Activated CD8-positive, alpha-beta memory T cell treated with anti-CD3 and anti-CD28 coated beads, Interleukin-2, amount 50 U/mL, for 48 hours (primary cell): Measurements from ENCODE around the gene BCL2L15.

Experiments
- DNase-seq: peaks from one replicate; pipeline ENCODE4 v3.0.0-alpha.2; 2020

BCL2L15 gene

DNA sequence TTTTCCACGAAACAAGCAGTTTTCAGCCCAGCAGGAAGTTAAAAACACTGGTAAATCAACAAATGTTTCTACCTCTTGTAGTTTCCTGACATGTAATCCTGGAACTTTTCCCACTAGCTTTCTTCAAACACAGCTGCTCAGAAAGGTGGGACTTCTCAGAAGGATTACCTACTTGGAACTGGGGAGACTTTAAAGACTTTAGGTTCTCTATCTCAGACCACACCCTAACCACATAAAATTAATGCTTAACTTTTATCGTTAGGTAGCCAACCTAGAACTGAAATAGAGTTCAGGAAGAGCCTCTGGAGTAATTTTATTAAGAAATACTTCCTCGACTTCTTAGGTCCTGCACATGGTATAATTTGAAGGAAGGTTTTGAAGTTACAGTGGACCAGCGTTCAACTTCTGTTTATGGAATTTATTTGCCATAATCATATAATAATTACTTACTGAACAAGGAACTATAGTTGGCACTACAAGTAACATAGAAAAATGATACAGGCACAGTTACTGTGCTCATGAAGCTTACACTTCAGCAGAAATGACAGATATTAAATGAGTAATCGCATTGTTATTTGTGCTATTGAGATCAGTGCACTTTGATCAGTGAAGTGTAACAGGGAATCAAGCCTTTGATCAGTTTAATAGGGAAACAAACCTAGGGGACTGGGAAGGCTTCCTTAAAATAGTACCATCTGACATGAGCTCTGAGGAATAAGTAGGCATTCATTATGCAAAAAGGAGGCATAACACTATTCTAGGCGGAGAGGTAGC lies at the start of gene BCL2L15:
TSS of gene BCL2L15 (minus strand) at position 180 of the 774 bp plus-strand sequence. CDS start 206 bp downstream, outside the sequence.
- no peak for DNase-seq

DNA sequence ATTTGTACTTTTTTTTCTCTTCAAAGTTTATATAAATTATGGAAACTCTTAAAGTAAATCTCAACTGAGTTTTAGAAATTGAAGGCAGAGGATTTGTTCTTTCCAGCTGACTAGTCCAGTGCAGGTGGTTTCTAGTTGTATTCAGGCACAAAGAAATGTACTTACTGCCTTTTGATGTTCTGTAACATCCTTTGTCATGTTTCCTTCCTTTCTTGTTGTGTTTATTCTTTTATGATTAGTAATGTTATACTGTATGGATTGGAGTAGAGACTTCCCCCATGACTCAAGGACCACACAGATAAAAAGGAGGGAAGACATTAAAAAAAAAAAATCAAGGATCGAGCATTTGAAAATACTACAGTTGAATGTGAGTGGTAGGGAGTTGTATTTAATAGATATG lies 49.8 kb upstream of the BCL2L15 start:
- no peak for DNase-seq

DNA sequence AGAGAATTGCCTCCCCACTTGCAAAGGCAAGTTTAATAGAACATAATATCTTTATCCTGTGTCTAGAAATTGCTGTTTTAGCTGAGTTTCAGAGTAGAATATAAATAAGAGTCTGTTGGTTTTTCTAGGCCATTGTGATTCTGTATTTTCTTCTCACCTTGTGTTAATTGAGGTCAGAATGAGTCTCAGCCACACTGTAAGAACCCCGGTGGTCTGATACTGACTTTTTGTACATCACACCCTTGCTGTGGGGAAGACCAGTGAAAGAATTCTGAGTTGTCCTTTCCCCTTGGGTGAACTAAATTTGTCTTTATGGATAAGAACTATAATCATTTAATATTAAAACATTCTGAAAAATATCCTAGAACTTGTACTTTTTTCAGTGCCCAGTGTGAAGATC lies 48.6 kb upstream of the BCL2L15 start:
- no peak for DNase-seq

DNA sequence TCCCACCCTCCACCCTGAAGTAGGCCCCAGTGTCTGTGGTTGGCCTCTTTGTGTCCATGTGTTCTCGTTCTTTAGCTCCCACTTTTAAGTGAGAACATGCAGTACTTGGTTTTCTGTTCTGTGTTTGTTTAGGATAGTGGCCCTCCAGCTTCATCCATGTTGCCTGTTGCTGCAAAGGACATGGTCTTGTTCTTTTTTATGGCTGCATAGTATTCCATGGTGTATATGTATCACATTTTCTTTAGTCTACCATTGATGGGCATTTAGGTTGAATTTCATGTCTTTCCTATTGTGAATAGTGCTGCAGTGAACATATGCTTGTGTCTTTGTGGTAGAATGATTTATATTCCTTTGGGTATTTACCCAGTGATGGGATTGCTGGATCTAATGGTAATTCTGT lies 47.8 kb upstream of the BCL2L15 start:
- DNase-seq, result no peak

DNA sequence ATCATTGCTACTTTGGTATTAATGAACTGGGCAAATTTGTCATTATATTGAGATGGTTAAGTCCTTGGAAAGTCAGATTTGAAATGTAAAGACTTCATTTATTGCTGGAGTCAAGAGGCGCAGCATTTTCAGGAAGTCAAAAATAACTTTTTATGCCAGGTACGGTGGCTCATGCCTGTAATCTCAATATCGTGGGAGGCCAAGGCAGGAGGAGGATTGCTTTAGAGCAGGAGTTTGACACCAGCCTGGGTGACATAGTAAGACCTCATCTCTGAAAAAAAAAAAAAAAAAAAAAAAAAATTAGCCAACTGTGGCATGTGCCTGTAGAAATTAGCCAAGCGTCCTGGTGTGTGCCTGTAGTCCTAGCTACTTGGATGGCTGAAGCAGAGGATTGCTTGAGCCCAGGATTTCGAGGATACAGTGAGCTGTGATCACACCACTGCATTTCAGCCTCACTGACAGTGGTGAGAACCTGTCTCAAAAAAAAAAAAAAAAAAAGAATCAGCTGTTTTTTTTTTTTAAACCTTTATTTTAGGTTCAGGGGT lies 47.2 kb upstream of the BCL2L15 start:
- no peak for DNase-seq

DNA sequence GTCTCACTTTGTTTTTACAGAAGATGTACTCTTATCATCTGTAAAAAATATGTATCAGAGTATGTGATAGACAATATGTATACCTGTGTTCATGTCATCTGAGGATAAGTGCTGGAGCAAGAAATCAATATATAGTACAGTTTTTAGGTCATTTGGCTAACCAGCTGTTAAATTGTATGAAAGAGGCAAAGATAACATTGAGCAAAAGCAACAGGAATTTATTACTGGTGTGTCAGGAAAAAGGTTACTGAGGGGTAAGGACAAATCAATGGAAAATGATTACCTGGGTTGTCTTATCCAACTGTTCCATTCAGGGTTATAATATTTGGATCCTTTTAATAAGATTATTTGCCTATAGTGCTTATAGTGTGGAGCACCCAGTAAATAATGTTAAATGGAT lies 46.6 kb upstream of the BCL2L15 start:
- no peak for DNase-seq

DNA sequence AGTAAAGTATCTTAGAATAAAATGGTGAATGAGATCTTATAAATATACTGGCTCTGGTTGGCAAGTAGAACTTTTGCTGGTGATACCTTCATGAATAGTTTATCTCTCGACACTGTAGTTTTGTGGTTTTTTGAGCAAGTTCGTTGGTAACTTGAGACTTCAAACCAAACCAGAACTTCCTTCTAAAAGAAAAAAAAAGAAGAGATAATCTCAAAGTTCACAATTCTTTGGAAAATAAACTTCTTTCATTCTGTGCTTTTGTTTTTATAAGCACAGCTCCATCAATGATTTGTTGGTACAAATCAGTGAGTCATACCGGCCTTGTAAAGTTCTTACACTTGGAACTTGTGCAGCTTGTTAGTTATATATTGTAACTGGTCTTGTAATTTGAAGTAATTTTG lies 44.1 kb upstream of the BCL2L15 start:
- no peak for DNase-seq

DNA sequence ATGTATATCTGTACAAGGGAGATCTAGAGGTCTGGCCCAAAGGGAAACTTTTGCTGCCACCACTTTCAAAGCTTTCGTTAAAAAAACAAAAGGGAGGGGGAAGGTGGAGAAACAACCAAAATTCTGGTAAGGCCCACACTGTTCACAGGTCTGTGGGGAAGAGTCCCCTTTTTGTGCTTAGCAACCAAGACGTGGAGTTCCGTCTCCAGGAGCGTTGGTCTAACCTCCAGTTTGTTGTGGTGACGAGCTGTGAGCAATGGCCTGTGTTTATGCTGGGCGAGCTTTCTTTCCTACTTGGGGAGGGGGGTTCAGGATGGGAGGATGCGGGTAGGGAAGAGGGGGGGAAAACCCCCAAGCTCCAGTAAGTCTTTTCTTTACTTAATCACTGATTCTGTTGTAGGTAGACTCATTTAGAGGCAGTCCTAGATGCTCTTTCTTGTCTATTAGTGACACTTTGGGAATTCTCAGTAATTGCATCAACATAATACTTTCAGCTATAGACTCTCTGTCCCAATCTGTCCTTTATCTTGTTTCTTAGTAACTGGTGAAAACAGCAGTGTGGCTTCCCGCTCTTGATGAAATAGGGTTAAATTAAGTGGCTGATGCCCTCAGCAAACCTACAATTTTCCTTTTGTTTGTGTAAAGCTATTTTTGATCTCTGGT lies 43.2 kb upstream of the BCL2L15 start:
- DNase-seq, result peak; percentile 77

DNA sequence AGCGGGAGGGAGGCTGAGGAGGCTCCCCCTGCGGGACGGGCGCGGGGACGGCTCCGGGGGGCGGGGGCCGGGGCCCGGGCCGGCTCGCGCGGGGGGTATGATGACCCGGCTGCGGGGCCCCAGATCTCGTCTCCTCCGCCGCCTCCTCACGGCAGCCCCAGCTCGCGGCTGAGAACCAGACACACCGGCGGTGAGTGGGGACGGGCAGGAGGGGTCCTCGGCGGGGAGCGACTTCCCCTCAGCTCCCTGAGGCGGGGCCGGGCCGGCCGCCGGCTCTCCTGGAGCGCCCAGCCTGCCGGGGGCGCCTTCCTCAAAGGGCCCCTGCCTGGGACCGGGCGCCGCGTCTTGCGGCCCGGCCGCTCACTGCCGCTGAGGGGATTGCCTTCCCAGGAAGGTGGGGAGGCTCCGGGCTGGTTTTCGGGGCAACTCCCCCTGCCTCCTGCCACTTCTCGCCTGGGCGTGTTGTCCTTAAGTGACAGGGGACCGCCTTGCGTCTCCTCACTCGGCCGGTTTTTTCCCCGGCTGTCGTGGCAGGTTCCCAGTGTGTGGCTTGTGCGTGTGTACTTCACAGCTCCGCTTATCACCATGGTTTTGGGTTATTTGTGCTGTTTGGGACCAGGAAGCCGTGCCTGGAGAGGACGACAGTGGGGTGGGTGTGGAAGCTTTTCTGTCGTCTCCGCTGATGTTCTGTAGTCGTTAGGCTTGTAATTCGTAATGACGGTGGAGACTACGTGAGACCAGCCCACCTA lies 42.5 kb upstream of the BCL2L15 start:
- DNase-seq, result peak; percentile 81

DNA sequence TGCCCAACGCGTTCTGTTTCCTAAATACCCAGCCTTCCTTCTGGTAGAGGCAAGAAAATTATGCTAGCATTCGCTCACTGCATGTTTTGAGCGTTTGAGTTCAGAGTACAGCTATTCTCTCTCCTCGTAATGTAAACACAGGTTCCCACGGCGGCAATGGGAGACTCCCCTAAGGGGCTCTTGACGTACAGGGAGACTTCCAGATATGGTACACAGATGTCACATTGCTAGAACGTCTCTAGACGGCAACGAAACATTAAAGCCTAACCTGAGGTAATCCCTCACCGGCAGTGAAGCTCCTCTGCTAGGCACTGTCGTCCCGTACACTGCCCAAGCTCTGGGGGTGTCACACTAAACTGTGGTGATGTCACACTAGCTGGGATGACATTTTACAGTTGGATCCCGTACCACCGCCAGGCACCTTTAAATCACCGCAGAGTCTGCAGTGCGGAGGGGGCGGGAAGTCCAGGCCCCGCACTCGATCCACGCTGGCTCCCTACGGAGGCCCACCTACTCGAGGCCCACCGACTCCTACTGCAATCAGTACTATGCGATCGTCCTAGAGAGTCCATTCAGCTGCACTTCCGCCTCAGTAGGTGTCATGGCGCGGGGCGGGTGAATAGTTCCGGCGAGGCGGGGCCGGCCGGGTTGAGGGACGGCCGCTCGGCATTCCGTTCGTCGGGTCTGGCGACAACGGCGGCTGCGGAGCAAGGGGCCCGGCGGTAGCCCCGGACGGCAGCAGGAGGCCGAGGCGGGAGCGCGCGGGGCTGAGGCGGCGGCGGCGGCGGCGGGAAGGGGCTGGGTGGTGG lies 41.8 kb upstream of the BCL2L15 start, which contains the start of gene HIPK1:
TSS of gene HIPK1 (plus strand) at position 384 of the 809 bp plus-strand sequence.
- peak; percentile 95 for DNase-seq

DNA sequence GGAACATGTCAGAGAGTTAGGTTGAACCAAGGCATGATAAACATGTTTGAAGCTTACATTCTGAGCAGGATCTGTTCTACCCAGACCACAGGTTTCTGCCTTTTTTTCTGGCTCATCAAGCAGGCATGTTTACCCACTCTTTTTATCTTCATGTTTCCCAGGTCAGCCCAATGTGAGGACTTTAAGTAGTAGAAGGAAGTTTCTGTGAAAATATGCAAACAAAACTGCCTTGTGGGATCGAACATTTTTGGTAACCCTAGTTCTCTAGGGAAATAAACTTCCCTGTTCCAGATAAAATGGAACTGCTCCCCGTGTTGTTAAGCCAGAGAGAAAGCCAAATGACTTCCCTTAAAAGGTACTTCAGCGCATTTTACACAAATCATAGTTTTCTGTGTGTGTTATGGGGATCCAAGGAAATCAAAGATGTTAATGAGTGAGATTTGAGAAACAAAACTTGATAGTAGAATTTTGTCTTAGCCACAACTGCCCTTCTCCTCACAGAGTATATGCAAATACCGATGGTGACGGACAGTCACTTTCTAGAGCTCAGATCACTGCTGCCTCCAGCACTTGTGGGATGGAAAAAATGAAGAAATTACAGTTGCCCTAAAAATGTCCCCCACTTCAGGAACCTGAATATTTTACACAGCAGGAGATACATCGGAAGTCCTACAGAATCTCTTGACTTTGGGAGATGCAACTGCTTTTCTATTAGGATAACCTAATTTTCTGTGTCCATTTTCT lies 41.0 kb upstream of the BCL2L15 start:
- no peak for DNase-seq

DNA sequence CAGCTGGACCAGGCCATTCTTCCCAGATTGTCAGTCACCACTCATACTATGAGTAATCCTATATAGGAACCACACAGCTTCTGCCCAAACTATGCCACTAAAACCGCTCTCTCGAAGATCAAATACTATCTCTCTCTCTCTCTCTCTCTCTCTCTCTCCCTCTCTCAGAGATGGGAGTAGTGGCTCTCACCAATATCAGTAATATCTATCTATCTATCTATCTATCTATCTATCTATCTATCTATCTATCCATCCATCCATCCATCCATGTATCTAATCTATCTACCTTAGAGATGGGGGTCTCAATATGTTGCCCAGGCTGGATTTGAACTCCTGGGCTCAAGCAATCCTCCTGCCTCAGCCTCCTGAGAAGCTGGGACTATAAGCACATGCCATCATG lies 37.1 kb upstream of the BCL2L15 start:
- DNase-seq, result no peak

DNA sequence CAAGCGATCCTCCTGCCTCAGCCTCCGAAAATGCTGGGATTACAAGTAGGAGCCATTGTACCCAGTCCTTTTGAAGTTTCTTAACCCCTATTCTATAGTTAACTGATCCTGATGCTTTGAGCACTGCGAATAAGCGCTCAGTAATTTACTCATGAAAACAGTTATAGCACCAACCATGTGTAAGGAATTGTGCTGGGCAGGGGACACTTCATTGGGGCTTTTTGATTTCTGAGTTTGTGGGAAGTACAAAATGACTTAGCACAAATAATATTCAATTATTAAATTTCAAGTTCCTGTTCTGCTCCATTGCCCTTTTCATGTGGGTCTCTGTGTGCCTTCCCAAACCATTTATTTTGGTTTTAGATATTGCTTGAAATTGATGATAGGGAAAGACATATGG lies 35.6 kb upstream of the BCL2L15 start:
- no peak for DNase-seq

DNA sequence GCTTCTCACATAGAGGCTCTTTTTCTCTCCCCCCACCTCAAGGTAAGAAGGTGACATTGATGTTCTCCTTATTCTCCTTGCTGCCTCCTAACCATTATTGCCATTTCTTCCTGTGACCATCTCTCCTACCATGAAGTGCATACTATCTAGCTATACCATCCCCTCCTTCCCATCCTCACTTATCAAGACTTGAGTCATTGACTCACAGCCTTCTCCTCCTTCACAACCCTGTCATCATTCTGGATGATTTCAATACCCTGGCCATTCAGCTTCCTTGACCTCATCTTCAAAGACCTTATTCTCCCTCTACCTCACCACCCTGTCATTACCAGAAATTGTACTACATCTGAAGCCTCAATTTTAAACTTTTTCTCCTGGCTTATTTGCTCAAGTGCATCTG lies 30.9 kb upstream of the BCL2L15 start:
- no peak for DNase-seq

DNA sequence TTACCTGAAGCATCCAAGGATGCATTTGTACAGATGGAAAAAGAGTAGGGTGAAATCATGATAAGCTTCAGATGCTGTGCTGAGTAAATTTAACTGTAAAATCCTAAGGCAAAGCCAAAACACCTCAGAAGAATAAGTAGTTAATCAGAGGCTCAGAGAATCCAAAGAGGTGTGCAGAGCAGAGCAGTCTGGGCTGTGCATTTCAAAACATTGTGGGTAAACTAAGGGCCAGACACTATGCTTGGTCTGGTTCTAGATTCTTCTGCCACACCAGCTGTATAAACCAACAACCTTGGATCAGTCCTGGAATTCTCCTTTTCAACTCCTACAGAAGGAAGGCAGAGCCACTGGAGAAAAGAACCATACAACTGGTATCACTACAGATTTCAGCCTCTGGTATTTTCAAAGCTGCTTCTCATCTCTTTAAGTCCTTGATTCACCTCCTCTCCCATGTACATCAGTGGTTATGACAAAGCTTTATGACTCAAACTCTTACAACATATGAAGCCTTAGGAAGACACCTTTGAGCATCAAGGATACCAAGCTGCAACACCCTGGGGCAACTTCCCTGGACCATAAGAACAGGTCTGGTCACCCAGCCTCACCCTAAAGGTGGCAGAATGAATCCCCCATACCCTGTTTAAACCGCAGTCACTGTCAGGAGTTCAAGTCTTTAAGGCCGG lies 30.2 kb upstream of the BCL2L15 start:
- DNase-seq, result no peak

DNA sequence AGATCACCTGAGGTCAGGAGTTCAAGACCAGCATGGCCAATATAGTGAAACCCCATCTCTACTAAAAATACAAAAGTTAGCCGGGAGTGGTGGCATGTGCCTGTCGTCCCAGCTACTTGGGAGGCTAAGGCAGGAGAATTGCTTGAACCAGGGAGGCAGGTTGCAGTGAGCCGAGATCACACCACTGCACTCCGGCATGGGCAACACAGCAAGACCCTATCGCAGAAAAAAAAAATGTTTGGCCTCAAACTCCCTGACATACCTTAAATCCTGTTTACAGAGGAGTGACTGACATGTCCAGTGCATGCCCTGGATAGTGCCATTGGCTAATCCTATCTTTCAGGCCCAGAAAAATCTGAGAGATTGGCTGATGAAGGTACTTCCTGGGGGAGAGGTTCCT lies 29.6 kb upstream of the BCL2L15 start:
- DNase-seq, result no peak

DNA sequence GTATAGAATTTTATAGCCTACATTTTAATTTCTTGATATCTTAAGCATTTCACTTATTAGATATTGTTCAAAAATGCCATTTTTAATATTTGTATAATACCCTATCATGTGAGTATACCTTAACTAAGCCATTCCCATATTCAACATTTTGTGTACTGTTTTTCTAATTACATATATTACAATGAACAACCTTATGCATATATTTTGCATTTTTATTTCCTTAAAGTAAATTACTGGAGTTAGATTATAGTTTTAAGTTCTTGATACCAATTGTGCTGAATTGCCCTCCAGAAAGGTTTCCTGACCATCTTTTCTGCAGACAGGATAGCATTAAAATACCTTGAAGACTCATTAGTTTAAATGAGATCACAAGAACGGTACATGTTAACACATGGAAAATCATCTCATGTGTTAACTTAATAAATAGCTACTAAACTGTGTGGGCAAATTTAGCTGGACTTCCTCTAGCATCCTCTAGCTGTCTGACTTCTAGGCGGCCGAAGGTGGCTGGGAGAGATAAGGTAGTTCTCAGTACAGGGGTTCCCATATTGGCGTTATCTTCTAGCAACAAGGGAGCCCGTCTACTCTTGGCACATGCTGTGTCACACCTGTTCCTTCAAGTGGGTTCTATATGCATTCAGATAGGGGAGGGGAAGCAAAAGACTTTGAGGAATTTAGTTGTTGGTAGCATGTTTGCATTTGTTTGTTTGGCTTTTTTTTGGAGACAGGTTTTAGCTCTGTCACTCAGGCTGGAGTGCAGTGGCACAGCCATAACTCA lies 26.7 kb upstream of the BCL2L15 start:
- DNase-seq, result no peak

DNA sequence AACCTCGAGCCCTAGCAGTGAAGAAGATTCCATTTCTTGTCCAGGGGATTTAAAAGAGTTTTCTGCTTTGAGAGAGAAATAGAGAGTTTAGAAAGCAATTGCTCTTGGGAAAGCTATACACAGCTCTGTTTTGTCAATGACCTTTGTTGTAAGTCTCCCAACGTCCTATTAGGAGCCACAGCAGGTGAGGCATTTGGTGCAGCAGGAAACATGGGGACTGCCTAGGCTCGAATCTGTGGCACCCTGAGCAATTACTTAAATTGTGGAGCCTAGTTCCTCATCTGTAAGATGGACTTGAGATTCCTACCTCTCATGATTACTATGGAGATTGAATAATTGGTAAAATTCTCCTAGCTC lies 25.9 kb upstream of the BCL2L15 start:
- no peak for DNase-seq

DNA sequence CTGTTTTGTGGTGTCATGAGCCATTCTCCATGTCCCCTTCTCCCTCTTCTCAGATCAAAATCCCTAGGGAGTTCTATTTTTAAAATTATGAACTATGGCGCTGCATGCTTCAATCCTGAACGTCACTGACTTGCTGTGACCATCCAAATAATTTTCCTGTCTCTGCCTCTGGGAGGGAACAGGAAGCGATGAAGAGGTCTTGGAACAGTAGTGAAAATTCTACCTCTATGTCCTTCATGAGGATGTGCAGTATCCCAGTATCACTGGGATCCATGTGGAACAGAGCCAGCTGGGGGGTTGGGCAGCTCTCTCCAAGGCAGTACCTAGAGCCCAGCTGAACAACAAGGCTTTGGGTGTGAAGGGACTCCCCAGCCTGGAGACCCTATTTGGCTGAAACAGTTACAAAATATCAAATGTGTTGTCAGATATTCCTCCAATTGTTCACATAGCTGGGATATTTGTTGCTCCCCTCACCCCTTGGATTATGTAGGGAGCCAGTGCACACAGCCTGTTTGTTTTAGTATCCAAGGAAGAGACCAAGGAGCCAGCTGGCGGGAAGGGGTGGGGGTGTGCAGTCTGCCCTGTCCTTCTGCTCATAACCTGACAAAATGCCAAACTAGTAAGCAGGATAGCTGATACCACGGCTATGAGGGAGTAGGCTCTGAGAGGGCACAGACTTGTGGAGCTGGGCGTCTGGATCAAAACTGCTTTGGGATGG lies 25.4 kb upstream of the BCL2L15 start:
- no peak for DNase-seq

DNA sequence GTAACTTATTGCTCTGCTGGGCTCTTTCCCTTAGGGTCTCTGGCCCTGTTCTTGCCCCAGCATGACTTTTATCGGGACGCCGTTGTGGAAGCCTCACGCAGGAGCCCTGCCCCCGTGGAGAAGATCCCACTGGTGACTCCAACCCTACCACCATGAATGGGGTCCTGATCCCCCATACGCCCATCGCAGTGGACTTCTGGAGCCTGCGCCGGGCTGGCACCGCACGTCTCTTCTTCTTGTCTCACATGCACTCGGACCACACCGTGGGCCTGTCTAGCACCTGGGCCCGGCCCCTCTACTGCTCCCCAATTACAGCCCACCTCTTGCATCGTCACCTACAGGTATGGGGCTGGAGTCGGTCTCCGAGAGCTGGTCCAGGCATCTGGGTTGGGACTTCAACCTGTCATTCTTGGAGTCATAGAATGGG lies 18.1 kb upstream of the BCL2L15 start:
- DNase-seq, result no peak
